NCI-H187 treated with DMSO at 0.1 percent for 48 hours (cell line): Measurements from ENCODE around the gene MC1R.
"Not testable (repeated sequence)": the region's sequence is repeated elsewhere in the genome, so short reads cannot be mapped to it uniquely, and the experiment has no call there.

Experiments used
- DNase-seq: peaks from one replicate; lab custom pipeline; 2025; lab: John Stamatoyannopoulos, UW

The MC1R gene

GRCh38 chr16:89934611-89935553, 16.2 kb downstream of the MC1R start:
- no peak for DNase-seq

GRCh38 chr16:89935620-89936019, 17.0 kb downstream of the MC1R start:
- not testable (repeated sequence) for DNase-seq

GRCh38 chr16:89936034-89936433, 17.4 kb downstream of the MC1R start:
- DNase-seq = no peak

- no peak for DNase-seq
Observed at GRCh38 chr16:89936508-89936907, 17.8 kb downstream of the MC1R start.

- no peak for DNase-seq
Observed at GRCh38 chr16:89936981-89937380, 18.3 kb downstream of the MC1R start.

- no peak for DNase-seq
Observed at GRCh38 chr16:89938175-89938885, 19.7 kb downstream of the MC1R start.

- DNase-seq = no peak
Observed at GRCh38 chr16:89944773-89945172, 26.1 kb downstream of the MC1R start.

- no peak for DNase-seq
Observed at GRCh38 chr16:89945654-89946053, 27.0 kb downstream of the MC1R start.

- no peak for DNase-seq
Observed at GRCh38 chr16:89946515-89946914, 27.9 kb downstream of the MC1R start.

GRCh38 chr16:89949121-89949742, 30.6 kb downstream of the MC1R start:
- DNase-seq = no peak

GRCh38 chr16:89949756-89950155, 31.1 kb downstream of the MC1R start:
- no peak for DNase-seq

GRCh38 chr16:89951509-89951908, 32.8 kb downstream of the MC1R start:
- DNase-seq = no peak

- DNase-seq = no peak
Observed at GRCh38 chr16:89952049-89952448, 33.4 kb downstream of the MC1R start.

- DNase-seq = no peak
Observed at GRCh38 chr16:89952551-89952950, 33.9 kb downstream of the MC1R start.

- no peak for DNase-seq
Observed at GRCh38 chr16:89953671-89954406, 35.2 kb downstream of the MC1R start.

- no peak for DNase-seq
Observed at GRCh38 chr16:89954462-89954861, 35.8 kb downstream of the MC1R start.

GRCh38 chr16:89955001-89955685, 36.5 kb downstream of the MC1R start:
- no peak for DNase-seq

GRCh38 chr16:89956505-89957215, 38.0 kb downstream of the MC1R start:
- no peak for DNase-seq

- no peak for DNase-seq
Observed at GRCh38 chr16:89957216-89957785, 38.6 kb downstream of the MC1R start.

- DNase-seq = no peak
Observed at GRCh38 chr16:89958068-89958467, 39.4 kb downstream of the MC1R start.
